IPS DF 19.7 (cell line): ENCODE measurements around the gene PLEKHJ1.

Experiments
- DNase-seq: peaks from one replicate; pipeline ENCODE4 v3.0.0-alpha.2; 2013; ENCODE audit warnings: low read depth, low spot score

PLEKHJ1 gene

GRCh38 chr19:2249010-2249866 lies 13.1 kb upstream of the PLEKHJ1 start, which contains the start of gene AMH:
Gene AMH, plus strand, starts transcription at chr19:2249323. Its CDS starts 10 bp downstream, at chr19:2249333.
- no peak for DNase-seq

- DNase-seq = no peak
Measured at GRCh38 chr19:2248136-2249009, 12.2 kb upstream of the PLEKHJ1 start.

GRCh38 chr19:2247433-2248101 lies 11.4 kb upstream of the PLEKHJ1 start:
- no peak for DNase-seq

- DNase-seq = no peak
Measured at GRCh38 chr19:2246801-2247361, 10.8 kb upstream of the PLEKHJ1 start.

GRCh38 chr19:2246014-2246620 lies 10.0 kb upstream of the PLEKHJ1 start:
- DNase-seq = no peak

GRCh38 chr19:2245273-2245672 lies 9.1 kb upstream of the PLEKHJ1 start:
- DNase-seq = no peak

- DNase-seq = no peak
Measured at GRCh38 chr19:2244486-2244885, 8.4 kb upstream of the PLEKHJ1 start.

GRCh38 chr19:2244125-2244411 lies 7.9 kb upstream of the PLEKHJ1 start:
- DNase-seq = no peak

- no peak for DNase-seq
Measured at GRCh38 chr19:2243274-2244124, 7.4 kb upstream of the PLEKHJ1 start.

- no peak for DNase-seq
Measured at GRCh38 chr19:2242816-2243215, 6.7 kb upstream of the PLEKHJ1 start.

- DNase-seq = no peak
Measured at GRCh38 chr19:2242092-2242537, 6.0 kb upstream of the PLEKHJ1 start.

GRCh38 chr19:2240881-2241760 lies 5.0 kb upstream of the PLEKHJ1 start:
- DNase-seq = no peak

GRCh38 chr19:2239771-2240770 lies 3.9 kb upstream of the PLEKHJ1 start:
- DNase-seq = no peak

GRCh38 chr19:2239173-2239572 lies 3.0 kb upstream of the PLEKHJ1 start:
- DNase-seq = no peak

GRCh38 chr19:2237869-2238153 lies 1.7 kb upstream of the PLEKHJ1 start:
- no peak for DNase-seq

- no peak for DNase-seq
Measured at GRCh38 chr19:2237051-2237868, 1.1 kb upstream of the PLEKHJ1 start.

- no peak for DNase-seq
Measured at GRCh38 chr19:2236064-2236313, 140 bp downstream of the PLEKHJ1 start.
